Measurements from ENCODE around the gene SH3RF1. TPM values are rescaled to one million over a fixed set of nuclear protein-coding genes. Genes with fewer than 3 reads are reported as not detected.

The SH3RF1 gene
- total RNA-seq, 2 donors from 2014 or later = 66.1 to 76.6 TPM

DNA sequence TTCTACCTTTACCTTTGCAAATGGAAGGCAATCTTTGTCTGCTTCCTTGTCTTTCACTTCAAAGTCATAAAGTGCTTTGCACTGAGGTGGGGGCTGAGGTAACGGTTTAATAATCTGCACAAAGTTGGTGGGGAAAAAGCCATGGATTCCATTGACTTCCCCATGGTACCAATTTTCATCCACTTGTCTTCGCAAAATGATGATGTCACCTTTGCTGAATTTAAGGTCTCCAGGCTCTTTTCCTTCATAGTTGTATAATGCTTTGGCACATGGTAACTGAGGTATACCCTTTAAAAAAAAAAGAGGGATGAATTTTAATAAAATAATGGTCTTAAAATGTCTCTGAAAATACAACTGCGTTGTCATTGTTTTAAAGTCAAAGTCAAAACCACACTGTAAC lies 114.4 kb downstream of the SH3RF1 start:
- ATAC-seq (no peak), DNase-seq (no peak)
- intact Hi-C loops (cut with DNase I, micrococcal nuclease) = no loop called here

DNA sequence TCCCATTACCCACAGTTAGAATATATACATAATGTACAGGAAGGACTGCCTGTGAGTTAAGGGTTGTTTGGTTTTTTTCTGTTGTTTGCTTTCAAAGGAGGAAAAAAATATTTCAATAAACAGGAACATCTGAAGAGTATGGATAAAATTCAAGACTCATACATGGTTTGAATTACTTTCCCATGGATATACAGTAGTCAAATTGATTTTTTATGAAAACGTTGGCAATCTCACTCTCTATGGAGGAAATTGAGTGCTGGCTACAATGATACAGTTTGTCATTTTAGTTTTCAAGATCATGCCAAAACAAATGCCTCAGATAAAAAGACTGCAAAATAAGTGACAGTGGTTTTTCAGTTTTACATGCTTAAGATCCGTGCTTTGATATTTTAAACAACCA lies 116.6 kb downstream of the SH3RF1 start:
- intact Hi-C loops (cut with DNase I, micrococcal nuclease) = no loop called here
- DNase-seq (no peak), ATAC-seq (no peak)

DNA sequence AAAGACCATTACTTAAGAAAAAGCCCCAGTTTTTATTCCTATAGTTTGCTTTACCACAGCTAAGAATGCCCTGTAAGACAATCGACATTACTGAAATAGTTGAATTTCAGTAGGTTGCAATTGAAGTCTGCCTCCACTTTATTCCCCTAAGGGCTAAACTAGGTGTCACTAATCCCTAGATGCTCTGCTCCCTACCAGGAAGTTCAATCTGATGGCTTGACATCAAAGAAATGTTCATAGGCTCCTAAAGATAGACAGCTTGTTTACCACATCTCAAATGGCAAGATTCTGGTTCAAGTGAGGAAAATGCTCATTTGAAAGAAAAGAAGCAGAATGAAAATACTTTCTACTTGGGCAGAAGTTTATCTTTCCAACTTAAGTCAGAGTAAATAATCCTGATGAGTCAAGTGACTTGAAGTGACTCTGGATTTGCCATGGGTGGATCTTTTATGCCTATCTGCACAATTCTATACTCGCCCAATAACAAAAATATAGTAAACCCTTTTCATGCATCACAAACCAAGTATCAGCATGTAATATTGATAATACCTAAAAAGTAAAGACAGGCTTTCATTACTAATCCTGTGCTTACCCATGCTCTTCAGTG lies 117.2 kb downstream of the SH3RF1 start:
- intact Hi-C loops (cut with DNase I, micrococcal nuclease) = no loop called here
- no peak for ATAC-seq

DNA sequence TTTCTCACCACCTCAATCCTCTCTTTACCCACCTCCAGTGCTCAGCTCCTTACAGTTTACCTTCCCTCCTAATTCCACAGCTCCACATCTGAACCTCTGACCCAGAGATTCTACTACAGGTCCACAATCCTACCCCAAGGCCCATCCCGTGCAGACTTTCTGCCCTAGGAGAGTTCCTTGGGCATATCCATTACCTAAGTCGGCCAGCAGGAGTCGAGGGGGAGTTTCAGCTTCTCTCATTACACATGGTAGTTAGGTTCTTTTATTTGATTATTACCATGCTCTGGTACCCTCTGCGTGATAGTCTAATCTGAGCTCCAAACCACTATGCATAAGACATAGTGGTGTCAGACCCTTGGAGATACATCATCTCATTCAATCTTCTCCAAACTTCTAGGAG lies 117.9 kb downstream of the SH3RF1 start:
- ATAC-seq = no peak
- no peak for DNase-seq
- intact Hi-C loops (cut with DNase I, micrococcal nuclease) = no loop called here

More for the DNA sequence above, 117.2 kb downstream of the SH3RF1 start:
- DNase-seq = no peak

DNA sequence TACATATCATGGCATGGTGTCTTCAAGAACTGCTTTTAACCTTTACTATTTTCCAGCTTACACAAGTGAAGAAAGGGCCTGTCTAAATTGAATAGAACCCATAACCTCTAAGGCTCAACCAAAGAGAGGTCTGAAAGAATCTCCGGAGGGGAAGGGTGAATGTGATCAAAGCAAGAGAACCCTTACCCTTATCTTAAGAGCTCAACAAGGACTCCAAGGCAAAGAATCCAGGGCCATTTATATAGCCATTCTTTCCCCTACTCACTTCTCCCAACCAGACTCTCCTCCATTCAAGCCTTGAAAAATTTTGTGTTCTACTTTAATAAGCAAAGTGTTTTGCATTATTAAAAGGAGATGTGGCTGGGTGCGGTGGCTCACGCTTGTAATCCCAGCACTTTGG lies 118.7 kb downstream of the SH3RF1 start:
- intact Hi-C loops (cut with DNase I, micrococcal nuclease) = no loop called here

DNA sequence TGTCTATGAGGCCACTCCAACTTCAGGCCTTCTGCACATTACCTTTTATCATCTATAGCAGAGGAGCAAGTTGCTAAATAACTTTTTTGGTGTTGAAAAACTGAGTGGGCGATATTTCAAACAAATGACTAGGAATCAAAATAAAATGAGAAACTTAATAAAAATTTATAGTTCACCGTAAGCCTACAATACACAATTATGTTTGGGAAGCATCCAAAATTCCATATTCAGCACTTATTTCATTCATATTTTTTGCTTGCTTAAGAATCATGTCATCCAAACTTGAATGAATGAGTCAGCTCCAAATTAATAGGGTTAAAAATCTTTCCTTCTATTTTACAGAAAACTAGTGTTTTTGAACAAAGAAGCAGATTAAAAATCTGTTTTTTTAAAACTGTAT lies 119.1 kb downstream of the SH3RF1 start:
- DNase-seq = no peak

More for the DNA sequence above, 118.7 kb downstream of the SH3RF1 start:
- DNase-seq = no peak
- ATAC-seq = no peak

DNA sequence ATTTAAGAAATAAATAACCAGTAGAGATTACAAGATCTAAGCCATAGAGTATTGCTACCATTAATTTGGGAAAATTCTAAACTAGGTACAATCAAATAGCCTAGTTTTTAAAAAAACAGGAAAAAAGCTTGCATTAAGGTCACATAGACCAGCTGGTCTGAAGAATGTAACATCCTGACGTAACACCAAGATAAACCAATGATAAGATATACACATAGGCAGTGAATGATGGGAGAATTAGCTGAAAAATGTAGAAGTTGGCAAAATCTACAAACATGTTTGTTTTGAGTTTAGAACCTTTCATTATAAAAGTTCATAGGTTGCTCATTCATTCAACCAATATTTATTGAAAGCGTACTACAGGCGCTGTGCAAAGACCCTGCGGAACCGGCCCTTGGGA lies 120.0 kb downstream of the SH3RF1 start:
- intact Hi-C loops (cut with DNase I, micrococcal nuclease) = no loop called here
- ATAC-seq (no peak), DNase-seq (no peak)

More for the DNA sequence above, 119.1 kb downstream of the SH3RF1 start:
- no peak for ATAC-seq
- intact Hi-C loops (cut with DNase I, micrococcal nuclease) = no loop called here

DNA sequence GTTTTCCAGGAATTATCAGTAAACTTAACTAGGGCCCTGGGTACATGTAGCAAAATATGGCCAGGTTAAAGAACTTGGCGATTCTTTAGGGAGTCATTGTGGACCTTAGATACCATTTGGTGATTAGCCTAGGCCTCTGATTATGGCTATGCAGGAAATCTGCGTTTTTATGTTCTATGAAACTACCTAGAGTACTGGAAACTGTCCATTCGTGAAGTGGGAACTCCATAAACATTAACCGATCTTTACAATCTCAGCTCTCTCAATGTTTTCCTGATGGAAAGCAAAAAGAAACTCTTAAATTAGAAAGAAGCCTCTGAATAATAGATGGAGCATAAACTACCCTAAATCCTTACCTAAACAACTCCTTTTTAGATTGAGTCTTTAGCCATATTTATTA lies 121.9 kb downstream of the SH3RF1 start:
- ATAC-seq (peak; percentile 94), DNase-seq (no peak)
- intact Hi-C loops (cut with DNase I, micrococcal nuclease) = no loop called here

DNA sequence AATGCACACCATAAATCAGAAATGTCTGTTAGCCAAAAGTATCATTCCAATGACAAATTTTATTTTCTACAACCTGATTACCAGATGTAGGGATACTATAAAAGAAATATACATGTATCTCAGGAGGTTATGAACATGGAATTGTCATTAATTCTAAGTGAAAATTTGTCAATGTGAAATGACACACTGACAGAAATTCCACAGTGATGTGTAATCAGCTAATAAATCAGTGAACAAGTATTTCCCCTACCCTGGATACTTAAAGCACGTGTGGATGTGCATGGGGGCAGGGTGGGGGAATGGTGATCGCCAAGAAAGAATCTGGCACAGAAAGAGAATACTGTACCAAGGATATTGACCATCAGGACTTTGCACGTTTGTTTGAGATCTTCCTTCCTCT lies 123.6 kb downstream of the SH3RF1 start:
- intact Hi-C loops (cut with DNase I, micrococcal nuclease) = no loop called here
- DNase-seq (no peak), ATAC-seq (no peak)

DNA sequence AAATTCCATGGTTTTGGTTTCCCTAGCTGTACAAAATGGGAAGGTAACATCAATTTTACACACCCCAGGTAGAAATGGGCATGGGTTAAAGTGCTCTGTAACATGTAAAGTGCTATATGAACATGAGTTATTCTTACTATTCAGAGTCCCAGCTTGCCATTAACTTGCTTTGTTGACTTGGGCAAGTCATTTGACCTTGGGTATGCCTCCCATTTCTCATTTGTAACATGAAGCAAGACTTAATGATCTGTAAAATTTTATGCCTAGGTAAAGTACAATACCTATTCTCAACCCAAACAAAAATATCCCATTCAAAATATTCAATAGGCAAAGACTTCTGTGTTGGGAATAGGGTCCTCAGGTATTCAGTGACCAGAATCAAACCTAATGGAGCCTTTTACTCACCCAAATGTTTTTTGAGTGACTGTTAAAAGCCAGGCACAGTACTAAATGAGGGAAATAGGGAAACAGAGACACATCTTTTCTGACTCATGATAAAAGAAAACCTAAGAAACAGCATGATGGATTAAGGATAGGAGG lies 126.6 kb downstream of the SH3RF1 start:
- intact Hi-C loops (cut with DNase I, micrococcal nuclease) = no loop called here
- no peak for ATAC-seq

DNA sequence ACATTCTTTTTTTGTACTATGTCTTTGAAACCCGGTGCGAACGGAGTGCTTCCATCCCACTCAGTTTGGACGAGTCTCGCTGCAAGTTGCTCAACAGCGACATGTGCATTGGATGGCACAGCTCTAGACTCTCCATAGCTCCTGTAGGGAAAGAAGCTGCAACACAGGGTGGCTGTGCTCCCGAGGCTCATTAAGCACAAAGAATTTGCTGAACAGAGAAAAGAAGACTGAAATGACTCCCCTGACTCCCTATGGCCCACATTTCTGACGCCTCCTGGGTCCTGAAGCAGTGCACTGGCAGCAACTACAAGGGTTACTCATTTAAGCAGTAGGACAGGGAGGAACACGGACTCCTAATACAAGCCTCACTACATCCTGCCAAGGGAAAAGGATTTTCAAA lies 127.4 kb downstream of the SH3RF1 start:
- ATAC-seq = no peak
- intact Hi-C loops (cut with DNase I, micrococcal nuclease) = no loop called here
- no peak for DNase-seq

More for the DNA sequence above, 126.6 kb downstream of the SH3RF1 start:
- DNase-seq = no peak

DNA sequence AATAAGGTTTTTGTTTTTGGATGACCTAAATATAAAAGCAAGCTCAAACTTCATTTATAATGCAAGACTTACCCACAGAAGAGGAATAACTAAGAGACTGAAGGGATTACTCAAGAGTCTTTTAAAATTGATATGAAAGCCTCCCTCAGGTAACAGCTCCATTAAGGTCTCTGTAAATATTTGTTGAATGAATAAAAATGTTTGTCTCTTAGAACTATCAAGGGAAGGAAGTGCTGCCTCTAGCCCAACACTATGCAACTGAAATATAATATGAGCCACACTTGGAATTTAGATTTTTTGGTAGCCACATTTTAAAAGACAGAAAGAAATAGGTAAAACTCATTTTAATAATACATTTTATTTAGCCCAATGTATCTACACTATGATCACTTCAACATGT lies 127.8 kb downstream of the SH3RF1 start:
- DNase-seq = no peak
- intact Hi-C loops (cut with DNase I, micrococcal nuclease) = no loop called here
- ATAC-seq = peak; percentile 18

DNA sequence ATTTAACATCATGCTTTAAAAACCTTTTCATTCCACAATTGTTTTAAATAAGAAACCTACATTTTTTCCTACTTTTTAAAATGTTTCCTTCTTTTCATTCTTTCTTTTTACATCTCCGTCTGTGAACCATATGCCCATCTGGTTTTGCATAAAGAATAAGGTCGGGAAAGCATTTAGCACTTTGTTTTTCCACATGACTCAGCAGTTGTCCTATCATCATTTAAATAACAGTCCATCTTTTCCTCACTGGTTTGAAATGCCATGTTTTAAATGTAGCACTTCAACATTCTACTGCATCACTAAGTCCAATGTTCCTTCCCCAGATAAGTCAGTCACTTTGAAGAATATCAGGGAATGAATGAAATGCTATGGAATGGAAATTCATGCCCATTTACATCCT lies 128.4 kb downstream of the SH3RF1 start:
- ATAC-seq = no peak

DNA sequence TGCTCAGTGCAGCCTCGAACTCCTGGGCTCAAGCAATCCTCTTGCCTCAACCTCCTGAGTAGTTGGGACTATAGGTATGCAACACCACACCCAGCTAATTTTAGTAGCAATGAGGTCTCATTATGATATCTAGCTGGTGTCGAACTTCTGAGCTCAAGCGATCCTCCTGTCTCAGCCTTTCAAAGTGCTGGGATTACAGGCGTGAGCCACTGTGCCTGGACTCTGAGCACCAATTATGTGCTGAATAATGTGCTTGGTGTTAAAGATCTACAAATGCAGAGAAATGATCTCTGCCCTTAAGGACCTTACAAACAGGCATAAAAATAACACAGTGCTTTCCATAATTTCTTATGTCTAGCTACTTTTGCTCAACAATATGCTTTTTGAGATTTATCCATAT lies 131.7 kb downstream of the SH3RF1 start:
- ATAC-seq = peak; percentile 80
- no peak for DNase-seq
- intact Hi-C loops (cut with DNase I, micrococcal nuclease) = no loop called here

More for the DNA sequence above, 128.4 kb downstream of the SH3RF1 start:
- intact Hi-C loops (cut with DNase I, micrococcal nuclease) = no loop called here
- DNase-seq = no peak

DNA sequence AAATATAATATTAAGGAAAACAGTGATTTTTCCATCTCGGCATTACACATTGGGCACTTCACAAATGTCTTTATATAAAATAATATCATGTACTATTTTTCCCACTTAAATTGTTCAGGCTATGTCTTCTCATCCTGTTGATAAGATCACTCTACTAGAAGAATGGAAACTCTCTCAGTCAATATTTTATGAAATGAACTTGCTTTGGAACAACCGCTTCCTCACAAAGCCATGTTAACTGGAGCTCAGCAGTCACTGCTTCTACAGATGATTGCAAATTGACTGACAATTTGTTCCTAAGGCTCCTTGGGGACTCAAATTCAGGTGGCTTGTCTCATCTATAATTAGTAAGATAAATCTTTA lies 133.2 kb downstream of the SH3RF1 start:
- ATAC-seq (no peak), DNase-seq (no peak)
- intact Hi-C loops (cut with DNase I, micrococcal nuclease) = no loop called here

DNA sequence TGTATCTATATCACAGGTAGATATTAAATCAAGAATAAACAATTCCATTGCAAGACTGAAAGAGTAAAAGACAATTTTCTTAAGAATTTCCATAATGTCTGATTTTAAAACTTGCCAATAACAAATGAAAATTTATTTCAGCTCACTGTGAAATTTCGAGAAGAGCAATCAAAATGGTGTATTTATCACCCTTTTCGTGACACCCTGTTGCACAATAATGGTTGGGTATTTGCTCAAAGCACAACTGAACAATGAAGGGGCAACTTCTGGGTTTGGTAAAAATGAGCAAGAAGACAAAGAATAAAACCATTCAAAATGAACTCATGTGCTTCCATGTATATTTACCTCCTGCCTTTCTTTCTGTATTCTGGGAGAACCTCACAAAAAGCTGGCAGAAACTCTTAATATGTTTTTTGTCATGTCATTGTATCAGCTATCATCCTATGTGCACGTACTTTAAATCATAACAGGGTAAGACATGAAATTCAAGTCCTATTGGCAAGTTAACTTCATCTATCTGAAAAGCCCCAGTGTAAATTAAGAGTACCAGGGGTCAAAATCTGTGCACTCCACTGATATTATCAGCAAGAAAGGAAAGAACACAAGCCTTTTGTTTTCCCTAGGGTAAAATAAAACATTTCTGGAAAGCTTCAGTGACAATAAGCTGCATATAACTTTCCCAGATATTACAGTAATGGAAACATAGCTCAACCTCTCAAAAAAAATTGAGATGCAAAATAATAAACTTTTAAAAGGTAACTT lies 133.8 kb downstream of the SH3RF1 start:
- intact Hi-C loops (cut with DNase I, micrococcal nuclease) = no loop called here
- ATAC-seq (no peak), DNase-seq (no peak)

DNA sequence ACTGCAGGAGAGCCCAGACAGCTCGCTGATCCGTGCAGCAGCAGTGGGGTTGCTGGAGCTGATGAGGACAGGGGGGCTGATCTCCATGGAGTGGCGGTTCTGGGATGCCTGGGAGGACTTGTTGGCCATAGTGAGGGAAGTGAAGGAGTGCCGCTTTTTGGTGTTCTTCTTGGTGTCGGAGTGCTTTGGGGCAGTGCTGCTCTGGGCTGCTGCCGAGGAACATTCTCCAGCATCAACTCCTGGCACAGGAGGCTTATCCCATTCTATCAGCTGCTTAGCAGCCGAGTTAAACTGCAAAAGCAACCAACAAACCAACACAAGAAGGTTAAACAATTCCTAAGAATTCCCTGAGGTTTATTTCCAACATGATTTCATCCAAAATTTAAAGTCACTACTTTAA lies 134.4 kb downstream of the SH3RF1 start:
- no peak for ATAC-seq
- intact Hi-C loops (cut with DNase I, micrococcal nuclease) = no loop called here
- no peak for DNase-seq

DNA sequence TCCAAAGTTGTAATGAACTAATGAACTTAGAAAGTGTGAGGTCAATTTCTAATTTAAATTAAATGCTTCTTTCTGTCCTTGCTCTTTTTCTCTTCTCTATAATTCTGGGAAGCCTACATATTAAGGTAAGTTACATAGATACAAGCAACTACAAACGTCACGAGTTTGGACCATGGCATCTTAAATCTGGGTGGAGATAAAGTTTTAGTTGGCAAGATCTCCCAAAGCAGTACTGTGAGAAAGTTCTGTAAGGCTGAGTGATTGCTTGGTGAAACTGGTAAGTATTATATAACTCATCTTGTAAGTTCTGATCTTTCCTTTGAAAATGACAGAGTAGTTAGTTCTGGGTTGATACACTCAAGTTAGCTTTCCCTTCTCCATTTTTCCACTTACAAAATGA lies 135.0 kb downstream of the SH3RF1 start:
- no peak for ATAC-seq
- no peak for DNase-seq
- intact Hi-C loops (cut with DNase I, micrococcal nuclease) = no loop called here

DNA sequence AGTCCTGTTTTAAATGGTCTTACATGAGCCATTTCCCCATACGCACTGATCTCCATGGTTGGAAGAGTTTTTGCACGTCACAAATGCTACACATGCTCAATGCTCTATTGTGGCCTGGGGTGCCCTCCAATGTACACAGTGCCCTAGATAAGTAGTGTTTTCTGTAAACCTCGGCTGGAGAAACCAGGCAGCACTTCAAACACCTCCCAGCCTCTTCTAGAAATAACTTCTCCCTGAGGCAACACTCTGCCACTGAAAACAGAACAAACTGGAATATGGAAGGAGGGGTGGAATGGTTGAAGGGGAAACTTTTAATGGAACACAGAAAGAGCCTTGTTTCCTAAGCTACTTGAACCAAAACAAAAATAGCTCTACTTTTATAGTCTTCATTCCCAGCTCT lies 136.8 kb downstream of the SH3RF1 start:
- ATAC-seq (no peak), DNase-seq (no peak)
- intact Hi-C loops (cut with DNase I, micrococcal nuclease) = no loop called here

DNA sequence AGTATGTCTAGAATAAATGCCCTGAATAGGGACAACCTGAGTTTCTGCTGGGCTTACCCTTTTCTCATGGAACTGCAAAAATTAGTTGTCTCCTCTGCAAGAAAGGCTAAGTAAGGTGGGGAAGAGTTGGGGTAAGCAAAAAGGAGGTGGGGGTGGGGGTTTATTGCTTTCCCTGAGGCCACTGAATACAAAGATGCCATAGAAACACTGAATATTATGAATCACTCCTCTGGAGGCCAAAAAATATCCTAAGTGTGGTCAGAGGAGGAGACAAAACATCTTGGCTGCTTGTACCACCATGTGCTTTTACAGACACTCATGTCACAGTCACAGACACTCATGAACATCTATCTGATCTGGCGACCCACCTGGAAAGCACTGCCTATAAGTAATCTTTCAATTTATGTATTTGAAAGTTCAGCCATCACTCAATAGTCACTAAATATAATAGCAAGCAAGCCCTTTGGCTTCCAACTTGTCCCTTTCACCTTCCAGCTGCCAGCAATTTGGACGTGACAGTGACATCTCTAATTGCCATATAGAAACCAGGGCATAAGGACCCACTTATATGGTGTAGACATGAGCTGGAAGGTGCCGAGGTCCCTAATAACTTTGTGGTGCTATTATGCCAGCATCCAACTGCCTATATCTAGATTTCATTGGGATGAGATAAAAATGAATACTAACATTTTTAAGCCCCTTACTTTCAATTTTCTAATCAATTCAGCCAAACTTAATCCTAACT lies 138.0 kb downstream of the SH3RF1 start:
- DNase-seq = no peak
- no peak for ATAC-seq
- intact Hi-C loops (cut with DNase I, micrococcal nuclease) = no loop called here
